ENCODE results near the gene RARA. TPM values are rescaled to one million over a fixed set of nuclear protein-coding genes. Genes with fewer than 3 reads are reported as not detected.
A peak's percentile ranks its signal among the peaks of the same experiment; 100 is the strongest.

Gene RARA
- polyA plus RNA-seq, 3 donors: 14.9 to 63.9 (median 29.4) TPM

- Mint-ChIP-seq H3K9me3 (peaks cover 0 to 5% (median 0%) of the 10 kb centered on the region in 7 donors), H3K36me3 (peaks cover 17 to 43% of the 10 kb centered on the region in 2 donors), H3K27me3 (ENCODE audit: low read depth in 3 of 3) (peaks cover 0 to 14% (median 5%) of the 10 kb centered on the region in 3 donors), H3K4me1 (peaks cover 64% of the 10 kb centered on the region), H3K4me3 (peak overlapping the region; percentile 99), H3K27ac (peak overlapping the region; percentile 99 to 100 (median 100))
- Histone ChIP-seq H3K27me3 (ENCODE audit: control insufficient read depth in 2 of 2, insufficient read depth in 2 of 2, low read length in 2 of 2) (no peaks in the 10 kb centered on the region), H3K27ac (ENCODE audit: low read depth in 1 of 2, low read length in 2 of 2) (peak overlapping the region; percentile 99 to 100), H3K4me3 (replicated peaks in 1 of 3; ENCODE audit: low read depth in 2 of 3, low read length in 3 of 3) (peak overlapping the region; percentile 75 to 100 (median 100)), H3K4me2 (replicated peaks; ENCODE audit: extremely low read depth, low read length, poor library complexity, severe bottlenecking) (peak overlapping the region; percentile 97), H4K20me1 (ENCODE audit: insufficient read depth, low read length) (peaks cover 45% of the 10 kb centered on the region), H3K36me3 (replicated peaks in 1 of 2; ENCODE audit: control insufficient read depth in 1 of 2, insufficient read depth in 2 of 2, low read length in 2 of 2) (no peaks in the 10 kb centered on the region), H3K79me2 (ENCODE audit: insufficient read depth, low read length) (peaks cover 77% of the 10 kb centered on the region), H2AFZ (ENCODE audit: insufficient read depth, low read depth, low read length, poor library complexity, severe bottlenecking) (no peak overlapping the region), H3K9ac (ENCODE audit: insufficient read depth, low read length, poor library complexity, severe bottlenecking) (peak overlapping the region; percentile 97), H3K4me1 (ENCODE audit: control insufficient read depth in 1 of 2, insufficient read depth in 2 of 2, low read length in 2 of 2) (peaks cover 69 to 70% of the 10 kb centered on the region in 2 donors), H3K9me3 (replicated peaks in 1 of 2; ENCODE audit: control insufficient read depth in 1 of 2, insufficient read depth in 1 of 2, low read length in 2 of 2) (no peaks in the 10 kb centered on the region)
- TF ChIP-seq CTCF (IDR thresholded peaks at IDR 0.05): no peak
- intact Hi-C loops (cut with micrococcal nuclease): loop anchor here (2.0 to 5.0 kb wide), 2 partner anchors 23 to 223 kb away; no protein-coding TSS in a partner anchor
- 10% methylated on average over 2 of the region's 11 CpGs for WGBS (ENCODE audit: insufficient coverage)
- peak; percentile 87 to 92 (median 89) for DNase-seq
Measured at GRCh38 chr17:40319651-40320540, 10.9 kb downstream of the RARA start.

GRCh38 chr17:40320756-40321523, 12.0 kb downstream of the RARA start:
- Mint-ChIP-seq H3K36me3 (peaks cover 17 to 47% of the 10 kb centered on the region in 2 donors), H3K9me3 (peaks cover 0 to 5% (median 0%) of the 10 kb centered on the region in 7 donors), H3K4me1 (peaks cover 64% of the 10 kb centered on the region), H3K4me3 (peak overlapping the region; percentile 99), H3K27ac (peak overlapping the region; percentile 99 to 100 (median 100)), H3K27me3 (ENCODE audit: low read depth in 3 of 3) (peaks cover 0 to 11% (median 5%) of the 10 kb centered on the region in 3 donors)
- 94% methylated on average over 3 of the region's 19 CpGs for WGBS (ENCODE audit: insufficient coverage)
- Histone ChIP-seq H3K27me3 (ENCODE audit: control insufficient read depth in 2 of 2, insufficient read depth in 2 of 2, low read length in 2 of 2) (no peaks in the 10 kb centered on the region), H3K27ac (ENCODE audit: low read depth in 1 of 2, low read length in 2 of 2) (peak overlapping the region; percentile 99 to 100), H3K4me2 (replicated peaks; ENCODE audit: extremely low read depth, low read length, poor library complexity, severe bottlenecking) (peak overlapping the region; percentile 97), H3K9ac (ENCODE audit: insufficient read depth, low read length, poor library complexity, severe bottlenecking) (peak overlapping the region; percentile 97), H3K79me2 (ENCODE audit: insufficient read depth, low read length) (peaks cover 87% of the 10 kb centered on the region), H3K4me3 (replicated peaks in 1 of 3; ENCODE audit: low read depth in 2 of 3, low read length in 3 of 3) (peak overlapping the region; percentile 75 to 100 (median 100)), H3K9me3 (replicated peaks in 1 of 2; ENCODE audit: control insufficient read depth in 1 of 2, insufficient read depth in 1 of 2, low read length in 2 of 2) (no peaks in the 10 kb centered on the region), H4K20me1 (ENCODE audit: insufficient read depth, low read length) (peaks cover 41% of the 10 kb centered on the region), H3K4me1 (ENCODE audit: control insufficient read depth in 1 of 2, insufficient read depth in 2 of 2, low read length in 2 of 2) (peaks cover 69 to 71% of the 10 kb centered on the region in 2 donors), H2AFZ (ENCODE audit: insufficient read depth, low read depth, low read length, poor library complexity, severe bottlenecking) (no peak overlapping the region), H3K36me3 (replicated peaks in 1 of 2; ENCODE audit: control insufficient read depth in 1 of 2, insufficient read depth in 2 of 2, low read length in 2 of 2) (no peaks in the 10 kb centered on the region)
- no peak for TF ChIP-seq CTCF (IDR thresholded peaks at IDR 0.05)
- DNase-seq: peak in 1 of 3 donors; percentile 59
- intact Hi-C loops (cut with micrococcal nuclease): loop anchor here in 1 of 2 donors (5.0 kb wide), 1 partner anchor 224 kb away; no protein-coding TSS in a partner anchor

Measured in CD14-positive monocyte (primary cell).